ENCODE data around the gene RAI1. TPM values are rescaled to one million over a fixed set of nuclear protein-coding genes. Genes with fewer than 3 reads are reported as not detected.

Gene RAI1
- total and polyA plus RNA-seq, 10 of the 15 experiments (the other 5 are each of a cell fraction or from before 2014, with no cell fraction given), result 0.66 to 37.7 (median 6.0) TPM

DNA sequence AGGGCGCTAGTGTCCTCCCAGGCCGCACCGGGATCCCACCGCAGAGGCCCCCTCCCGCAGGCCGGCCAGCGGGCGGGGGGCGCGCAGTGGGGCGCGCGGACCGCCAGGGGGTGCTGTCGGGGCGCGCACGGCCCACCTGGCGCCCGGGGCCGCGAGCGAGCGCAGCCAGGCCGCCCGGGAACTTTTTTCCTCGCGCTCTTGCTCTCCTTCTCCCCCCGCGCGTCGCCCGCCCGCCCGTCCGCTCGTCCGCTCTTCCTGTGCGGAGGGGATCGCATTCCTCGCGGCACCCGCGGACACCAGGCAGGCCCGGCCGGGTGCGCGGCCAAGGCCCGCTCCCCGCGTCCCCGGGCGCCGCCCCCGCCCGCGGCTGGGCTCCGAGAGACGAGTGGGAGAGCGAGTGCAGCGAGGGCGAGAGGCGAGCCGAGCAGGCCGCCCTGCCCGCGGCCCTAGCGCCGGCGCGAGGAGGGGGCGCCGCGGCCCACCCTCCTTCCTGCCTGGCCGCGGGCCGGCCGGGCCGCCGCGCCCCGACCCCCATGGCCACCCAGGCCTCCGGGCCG is at the start of gene RAI1 (continued):
- TF ChIP-seq, protein P1, sequence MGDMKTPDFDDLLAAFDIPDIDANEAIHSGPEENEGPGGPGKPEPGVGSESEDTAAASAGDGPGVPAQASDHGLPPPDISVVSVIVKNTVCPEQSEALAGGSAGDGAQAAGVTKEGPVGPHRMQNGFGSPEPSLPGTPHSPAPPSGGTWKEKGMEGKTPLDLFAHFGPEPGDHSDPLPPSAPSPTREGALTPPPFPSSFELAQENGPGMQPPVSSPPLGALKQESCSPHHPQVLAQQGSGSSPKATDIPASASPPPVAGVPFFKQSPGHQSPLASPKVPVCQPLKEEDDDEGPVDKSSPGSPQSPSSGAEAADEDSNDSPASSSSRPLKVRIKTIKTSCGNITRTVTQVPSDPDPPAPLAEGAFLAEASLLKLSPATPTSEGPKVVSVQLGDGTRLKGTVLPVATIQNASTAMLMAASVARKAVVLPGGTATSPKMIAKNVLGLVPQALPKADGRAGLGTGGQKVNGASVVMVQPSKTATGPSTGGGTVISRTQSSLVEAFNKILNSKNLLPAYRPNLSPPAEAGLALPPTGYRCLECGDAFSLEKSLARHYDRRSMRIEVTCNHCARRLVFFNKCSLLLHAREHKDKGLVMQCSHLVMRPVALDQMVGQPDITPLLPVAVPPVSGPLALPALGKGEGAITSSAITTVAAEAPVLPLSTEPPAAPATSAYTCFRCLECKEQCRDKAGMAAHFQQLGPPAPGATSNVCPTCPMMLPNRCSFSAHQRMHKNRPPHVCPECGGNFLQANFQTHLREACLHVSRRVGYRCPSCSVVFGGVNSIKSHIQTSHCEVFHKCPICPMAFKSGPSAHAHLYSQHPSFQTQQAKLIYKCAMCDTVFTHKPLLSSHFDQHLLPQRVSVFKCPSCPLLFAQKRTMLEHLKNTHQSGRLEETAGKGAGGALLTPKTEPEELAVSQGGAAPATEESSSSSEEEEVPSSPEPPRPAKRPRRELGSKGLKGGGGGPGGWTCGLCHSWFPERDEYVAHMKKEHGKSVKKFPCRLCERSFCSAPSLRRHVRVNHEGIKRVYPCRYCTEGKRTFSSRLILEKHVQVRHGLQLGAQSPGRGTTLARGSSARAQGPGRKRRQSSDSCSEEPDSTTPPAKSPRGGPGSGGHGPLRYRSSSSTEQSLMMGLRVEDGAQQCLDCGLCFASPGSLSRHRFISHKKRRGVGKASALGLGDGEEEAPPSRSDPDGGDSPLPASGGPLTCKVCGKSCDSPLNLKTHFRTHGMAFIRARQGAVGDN (IDR thresholded peaks at IDR 0.05), result peak; percentile 58; the same call in 1 of the 2 replicates
- TF ChIP-seq TCF3 (IDR thresholded peaks at IDR 0.05; ENCODE audit: borderline replicate concordance, insufficient read depth, low read depth, low read length), result peak; percentile 94
- TF ChIP-seq, protein P2, sequence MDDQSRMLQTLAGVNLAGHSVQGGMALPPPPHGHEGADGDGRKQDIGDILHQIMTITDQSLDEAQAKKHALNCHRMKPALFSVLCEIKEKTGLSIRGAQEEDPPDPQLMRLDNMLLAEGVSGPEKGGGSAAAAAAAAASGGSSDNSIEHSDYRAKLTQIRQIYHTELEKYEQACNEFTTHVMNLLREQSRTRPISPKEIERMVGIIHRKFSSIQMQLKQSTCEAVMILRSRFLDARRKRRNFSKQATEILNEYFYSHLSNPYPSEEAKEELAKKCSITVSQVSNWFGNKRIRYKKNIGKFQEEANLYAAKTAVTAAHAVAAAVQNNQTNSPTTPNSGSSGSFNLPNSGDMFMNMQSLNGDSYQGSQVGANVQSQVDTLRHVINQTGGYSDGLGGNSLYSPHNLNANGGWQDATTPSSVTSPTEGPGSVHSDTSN (IDR thresholded peaks at IDR 0.05; ENCODE audit: insufficient replicate concordance, low read depth, low read length), result no peak
- TF ChIP-seq WRNIP1 (IDR thresholded peaks at IDR 0.05; ENCODE audit: borderline replicate concordance, low read depth, low read length), result no peak
- TF ChIP-seq ZBTB33 (IDR thresholded peaks at IDR 0.05), result no peak
- TF ChIP-seq BHLHE40 (IDR thresholded peaks at IDR 0.05; ENCODE audit: borderline replicate concordance in 1 of 2, low read depth in 2 of 2, low read length in 1 of 2), result peak in 1 of 2 experiments; percentile 54; a peak in 2 of 4 replicates
- TF ChIP-seq STAT3 (IDR thresholded peaks at IDR 0.05; ENCODE audit: low read depth, low read length), result no peak
- no peak for TF ChIP-seq SMAD1 (IDR thresholded peaks at IDR 0.05; ENCODE audit: low read depth, partially characterized antibody)
- TF ChIP-seq ZNF207 (IDR thresholded peaks at IDR 0.05; ENCODE audit: borderline replicate concordance), result no peak
- no peak for TF ChIP-seq NR2C2 (IDR thresholded peaks at IDR 0.05; ENCODE audit: borderline replicate concordance, control insufficient read depth, insufficient read length, low read depth)
- no peak for TF ChIP-seq ZBED1 (IDR thresholded peaks at IDR 0.05; ENCODE audit: borderline replicate concordance)
- peak; percentile 79 for TF ChIP-seq BACH1 (IDR thresholded peaks at IDR 0.05; ENCODE audit: borderline replicate concordance)
- no peak; the same call in 1 of the 2 replicates for TF ChIP-seq POLR2A (IDR thresholded peaks at IDR 0.05; ENCODE audit: low read depth, low read length)
- no peak for TF ChIP-seq IKZF2 (IDR thresholded peaks at IDR 0.05)
- TF ChIP-seq, protein P3, sequence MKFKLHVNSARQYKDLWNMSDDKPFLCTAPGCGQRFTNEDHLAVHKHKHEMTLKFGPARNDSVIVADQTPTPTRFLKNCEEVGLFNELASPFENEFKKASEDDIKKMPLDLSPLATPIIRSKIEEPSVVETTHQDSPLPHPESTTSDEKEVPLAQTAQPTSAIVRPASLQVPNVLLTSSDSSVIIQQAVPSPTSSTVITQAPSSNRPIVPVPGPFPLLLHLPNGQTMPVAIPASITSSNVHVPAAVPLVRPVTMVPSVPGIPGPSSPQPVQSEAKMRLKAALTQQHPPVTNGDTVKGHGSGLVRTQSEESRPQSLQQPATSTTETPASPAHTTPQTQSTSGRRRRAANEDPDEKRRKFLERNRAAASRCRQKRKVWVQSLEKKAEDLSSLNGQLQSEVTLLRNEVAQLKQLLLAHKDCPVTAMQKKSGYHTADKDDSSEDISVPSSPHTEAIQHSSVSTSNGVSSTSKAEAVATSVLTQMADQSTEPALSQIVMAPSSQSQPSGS (IDR thresholded peaks at IDR 0.05; ENCODE audit: low read length), result no peak
- TF ChIP-seq SMARCA5 (IDR thresholded peaks at IDR 0.05), result peak; percentile 97
- TF ChIP-seq MXI1 (IDR thresholded peaks at IDR 0.05; ENCODE audit: low read depth, low read length), result no peak
- TF ChIP-seq MTA2 (IDR thresholded peaks at IDR 0.05; ENCODE audit: low read depth), result no peak
- TF ChIP-seq, protein P4, sequence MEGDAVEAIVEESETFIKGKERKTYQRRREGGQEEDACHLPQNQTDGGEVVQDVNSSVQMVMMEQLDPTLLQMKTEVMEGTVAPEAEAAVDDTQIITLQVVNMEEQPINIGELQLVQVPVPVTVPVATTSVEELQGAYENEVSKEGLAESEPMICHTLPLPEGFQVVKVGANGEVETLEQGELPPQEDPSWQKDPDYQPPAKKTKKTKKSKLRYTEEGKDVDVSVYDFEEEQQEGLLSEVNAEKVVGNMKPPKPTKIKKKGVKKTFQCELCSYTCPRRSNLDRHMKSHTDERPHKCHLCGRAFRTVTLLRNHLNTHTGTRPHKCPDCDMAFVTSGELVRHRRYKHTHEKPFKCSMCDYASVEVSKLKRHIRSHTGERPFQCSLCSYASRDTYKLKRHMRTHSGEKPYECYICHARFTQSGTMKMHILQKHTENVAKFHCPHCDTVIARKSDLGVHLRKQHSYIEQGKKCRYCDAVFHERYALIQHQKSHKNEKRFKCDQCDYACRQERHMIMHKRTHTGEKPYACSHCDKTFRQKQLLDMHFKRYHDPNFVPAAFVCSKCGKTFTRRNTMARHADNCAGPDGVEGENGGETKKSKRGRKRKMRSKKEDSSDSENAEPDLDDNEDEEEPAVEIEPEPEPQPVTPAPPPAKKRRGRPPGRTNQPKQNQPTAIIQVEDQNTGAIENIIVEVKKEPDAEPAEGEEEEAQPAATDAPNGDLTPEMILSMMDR (IDR thresholded peaks at IDR 0.05 in 2 of 3, conservative IDR thresholded peaks at IDR 0.05 in 1 of 3; ENCODE audit: control insufficient read depth in 2 of 3, extremely low read depth in 1 of 3, insufficient read depth in 1 of 3, low read depth in 3 of 3, low read length in 3 of 3), result peak; percentile 48 to 80 (median 63); a peak in 5 of 6 replicates
- TF ChIP-seq SUZ12 (IDR thresholded peaks at IDR 0.05; ENCODE audit: unreplicated experiment), result no peak
